Activated effector memory CD4-positive, alpha-beta T cell treated with Interleukin-2 at 50 U/mL for 16 hours (primary cell): ENCODE results near the gene CTXN2.

Source experiments
- DNase-seq: peaks from one replicate; pipeline ENCODE4 v3.0.0-alpha.2; 2020

CTXN2 gene

GRCh38 chr15:48191574-48192225 lies at the start of gene CTXN2:
Gene CTXN2, plus strand, starts transcription at chr15:48191665. Its CDS starts 9,636 bp downstream, at chr15:48201301.
- no peak for DNase-seq

GRCh38 chr15:48143856-48144255 lies 47.6 kb upstream of the CTXN2 start:
- no peak for DNase-seq

- no peak for DNase-seq
These were observed 46.6 kb upstream of the CTXN2 start for GRCh38 chr15:48144889-48145288.

GRCh38 chr15:48145923-48146322 lies 45.5 kb upstream of the CTXN2 start:
- DNase-seq = no peak

- no peak for DNase-seq
These were observed 44.1 kb upstream of the CTXN2 start for GRCh38 chr15:48147358-48147757.

GRCh38 chr15:48149858-48150257 lies 41.6 kb upstream of the CTXN2 start:
- no peak for DNase-seq

GRCh38 chr15:48153526-48153925 lies 37.9 kb upstream of the CTXN2 start:
- no peak for DNase-seq

GRCh38 chr15:48168616-48169015 lies 22.8 kb upstream of the CTXN2 start:
- DNase-seq = no peak

- no peak for DNase-seq
These were observed 20.5 kb upstream of the CTXN2 start for GRCh38 chr15:48170981-48171380.

GRCh38 chr15:48175126-48175525 lies 16.3 kb upstream of the CTXN2 start:
- no peak for DNase-seq

- DNase-seq = no peak
These were observed 15.4 kb upstream of the CTXN2 start for GRCh38 chr15:48176112-48176511.

GRCh38 chr15:48176957-48177356 lies 14.5 kb upstream of the CTXN2 start:
- no peak for DNase-seq

GRCh38 chr15:48177383-48177765 lies 14.1 kb upstream of the CTXN2 start:
- DNase-seq = no peak

GRCh38 chr15:48177766-48178647 lies 13.5 kb upstream of the CTXN2 start, which contains the start of gene MYEF2:
Gene MYEF2, minus strand, starts transcription at chr15:48178295. Its CDS starts 58 bp downstream, at chr15:48178237.
- peak; percentile 35 for DNase-seq

- DNase-seq = no peak
These were observed 12.9 kb upstream of the CTXN2 start for GRCh38 chr15:48178648-48178931.

- DNase-seq = no peak
These were observed 8.7 kb upstream of the CTXN2 start for GRCh38 chr15:48182749-48183148.

- no peak for DNase-seq
These were observed 5.9 kb upstream of the CTXN2 start for GRCh38 chr15:48185529-48185928.

GRCh38 chr15:48186271-48186670 lies 5.2 kb upstream of the CTXN2 start:
- DNase-seq = no peak

- DNase-seq = no peak
These were observed 412 bp upstream of the CTXN2 start for GRCh38 chr15:48190932-48191573.

GRCh38 chr15:48202068-48202467 lies 10.6 kb downstream of the CTXN2 start:
- DNase-seq = no peak

GRCh38 chr15:48205981-48206380 lies 14.5 kb downstream of the CTXN2 start, which contains the start of gene SLC12A1:
Gene SLC12A1, plus strand, starts transcription at chr15:48206302. Its CDS starts 1,418 bp downstream, at chr15:48207720.
- DNase-seq = no peak

- DNase-seq = no peak
These were observed 29.8 kb downstream of the CTXN2 start for GRCh38 chr15:48221261-48221660.

- DNase-seq = no peak
These were observed 30.4 kb downstream of the CTXN2 start for GRCh38 chr15:48221885-48222284.

- DNase-seq = no peak
These were observed 31.2 kb downstream of the CTXN2 start for GRCh38 chr15:48222627-48223026.
